HFFc6 (cell line): Measurements from ENCODE around the gene CTNNA2. TPM values are rescaled to one million over a fixed set of nuclear protein-coding genes. Genes with fewer than 3 reads are reported as not detected.

Source experiments
- DNase-seq: peaks from one replicate; pipeline ENCODE4 v3.0.0-alpha.2; 2018
- H3K27ac Mint-ChIP-seq: 2 replicates; pipeline ENCODE4 v1.8.0; 2020; ENCODE audit warnings: mild to moderate bottlenecking, mixed read lengths
- H3K27me3 Mint-ChIP-seq: 2 replicates; pipeline ENCODE4 v1.8.0; 2021; ENCODE audit warnings: mild to moderate bottlenecking, moderate library complexity, mixed read lengths; ENCODE audit not compliant: insufficient read depth
- H3K36me3 Mint-ChIP-seq: 2 replicates; pipeline ENCODE4 v1.8.0; 2021; ENCODE audit warnings: low read depth, mixed read lengths
- H3K4me1 Mint-ChIP-seq: 2 replicates; pipeline ENCODE4 v1.8.0; 2020; ENCODE audit warnings: low read depth, mixed read lengths
- H3K4me3 Mint-ChIP-seq: 2 replicates; pipeline ENCODE4 v1.8.0; 2020; ENCODE audit warnings: mild to moderate bottlenecking, moderate library complexity, mixed read lengths
- H3K9me3 Mint-ChIP-seq: 2 replicates; pipeline ENCODE4 v1.8.0; 2020; ENCODE audit warnings: mild to moderate bottlenecking, mixed read lengths
- total RNA-seq, 6 experiments: library from RNA; stranded (reverse); fragmentation: NEBNext Ultra II Directional; extraction: Animal tissue kit (Norgen Biotek cat#: 25700); gene quantifications; 2 replicates in 1 of 6; 3 replicates in 5 of 6; pipeline ENCODE4 v1.2.3, GENCODE V29; 2021
- TF ChIP-seq, protein P1 (sequence below): fragments of 200-600 bp; sonication (generic); IDR thresholded peaks from 2 replicates; pipeline ENCODE4 v1.5.0; 2021; ENCODE audit warnings: antibody characterized with exemption, mild to moderate bottlenecking

CTNNA2 gene
- total RNA-seq, 6 experiments from 2014 or later, result not detected

DNA sequence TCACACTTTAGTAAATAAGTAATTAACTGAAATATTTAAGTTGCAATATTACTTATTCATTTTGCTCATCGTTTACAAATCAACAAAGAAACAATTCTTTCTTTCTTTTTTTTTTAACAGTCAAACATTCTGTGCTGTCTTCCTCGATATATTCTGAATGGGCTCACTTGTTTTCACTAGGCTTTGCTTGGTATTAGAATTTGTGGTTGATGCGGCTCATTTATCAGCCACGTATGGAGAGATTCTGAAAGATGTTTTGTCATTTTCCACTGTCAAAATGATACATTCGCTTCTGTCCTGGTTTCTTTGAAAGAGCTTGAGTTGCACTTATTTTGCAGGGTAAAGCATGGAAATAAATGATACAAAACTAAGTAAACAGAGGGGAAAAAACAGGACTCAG, 468.0 kb downstream of the CTNNA2 start:
- TF ChIP-seq, protein P1, sequence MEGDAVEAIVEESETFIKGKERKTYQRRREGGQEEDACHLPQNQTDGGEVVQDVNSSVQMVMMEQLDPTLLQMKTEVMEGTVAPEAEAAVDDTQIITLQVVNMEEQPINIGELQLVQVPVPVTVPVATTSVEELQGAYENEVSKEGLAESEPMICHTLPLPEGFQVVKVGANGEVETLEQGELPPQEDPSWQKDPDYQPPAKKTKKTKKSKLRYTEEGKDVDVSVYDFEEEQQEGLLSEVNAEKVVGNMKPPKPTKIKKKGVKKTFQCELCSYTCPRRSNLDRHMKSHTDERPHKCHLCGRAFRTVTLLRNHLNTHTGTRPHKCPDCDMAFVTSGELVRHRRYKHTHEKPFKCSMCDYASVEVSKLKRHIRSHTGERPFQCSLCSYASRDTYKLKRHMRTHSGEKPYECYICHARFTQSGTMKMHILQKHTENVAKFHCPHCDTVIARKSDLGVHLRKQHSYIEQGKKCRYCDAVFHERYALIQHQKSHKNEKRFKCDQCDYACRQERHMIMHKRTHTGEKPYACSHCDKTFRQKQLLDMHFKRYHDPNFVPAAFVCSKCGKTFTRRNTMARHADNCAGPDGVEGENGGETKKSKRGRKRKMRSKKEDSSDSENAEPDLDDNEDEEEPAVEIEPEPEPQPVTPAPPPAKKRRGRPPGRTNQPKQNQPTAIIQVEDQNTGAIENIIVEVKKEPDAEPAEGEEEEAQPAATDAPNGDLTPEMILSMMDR, result no peak
- no peak overlapping the region for H3K27ac Mint-ChIP-seq
- H3K9me3 Mint-ChIP-seq, result no peaks in the 10 kb centered on the region
- DNase-seq, result no peak
- peaks cover 21% of the 10 kb centered on the region for H3K4me1 Mint-ChIP-seq
- H3K36me3 Mint-ChIP-seq, result no peaks in the 10 kb centered on the region
- no peaks in the 10 kb centered on the region for H3K27me3 Mint-ChIP-seq
- H3K4me3 Mint-ChIP-seq, result no peak overlapping the region

- H3K4me3 Mint-ChIP-seq, result no peak overlapping the region
- H3K36me3 Mint-ChIP-seq, result no peaks in the 10 kb centered on the region
- DNase-seq, result no peak
- no peaks in the 10 kb centered on the region for H3K9me3 Mint-ChIP-seq
- no peaks in the 10 kb centered on the region for H3K27me3 Mint-ChIP-seq
- H3K27ac Mint-ChIP-seq, result no peak overlapping the region
- peaks cover 21% of the 10 kb centered on the region for H3K4me1 Mint-ChIP-seq
- TF ChIP-seq, protein P1, result no peak
These were observed 468.5 kb downstream of the CTNNA2 start for GRCh38 chr2:79981316-79981715.

- H3K36me3 Mint-ChIP-seq, result no peaks in the 10 kb centered on the region
- no peak for DNase-seq
- H3K27ac Mint-ChIP-seq, result no peak overlapping the region
- H3K27me3 Mint-ChIP-seq, result no peaks in the 10 kb centered on the region
- H3K4me3 Mint-ChIP-seq, result no peak overlapping the region
- H3K4me1 Mint-ChIP-seq, result peaks cover 20% of the 10 kb centered on the region
- TF ChIP-seq, protein P1, result peak; percentile 71
- no peaks in the 10 kb centered on the region for H3K9me3 Mint-ChIP-seq
These were observed 469.6 kb downstream of the CTNNA2 start for GRCh38 chr2:79982445-79982844.

GRCh38 chr2:79984476-79984875, 471.6 kb downstream of the CTNNA2 start:
- no peaks in the 10 kb centered on the region for H3K9me3 Mint-ChIP-seq
- no peak overlapping the region for H3K4me3 Mint-ChIP-seq
- H3K27me3 Mint-ChIP-seq, result no peaks in the 10 kb centered on the region
- no peak overlapping the region for H3K27ac Mint-ChIP-seq
- H3K36me3 Mint-ChIP-seq, result no peaks in the 10 kb centered on the region
- peak; percentile 29 for DNase-seq
- H3K4me1 Mint-ChIP-seq, result peaks cover 15% of the 10 kb centered on the region
- TF ChIP-seq, protein P1, result no peak

GRCh38 chr2:79985145-79985544, 472.3 kb downstream of the CTNNA2 start:
- Mint-ChIP-seq H3K4me3 (no peak overlapping the region), H3K27ac (no peak overlapping the region), H3K4me1 (peaks cover 15% of the 10 kb centered on the region), H3K9me3 (no peaks in the 10 kb centered on the region), H3K27me3 (peaks cover 2% of the 10 kb centered on the region; the same call in 1 of the 2 replicates), H3K36me3 (no peaks in the 10 kb centered on the region)
- TF ChIP-seq, protein P1, result no peak
- no peak for DNase-seq

DNA sequence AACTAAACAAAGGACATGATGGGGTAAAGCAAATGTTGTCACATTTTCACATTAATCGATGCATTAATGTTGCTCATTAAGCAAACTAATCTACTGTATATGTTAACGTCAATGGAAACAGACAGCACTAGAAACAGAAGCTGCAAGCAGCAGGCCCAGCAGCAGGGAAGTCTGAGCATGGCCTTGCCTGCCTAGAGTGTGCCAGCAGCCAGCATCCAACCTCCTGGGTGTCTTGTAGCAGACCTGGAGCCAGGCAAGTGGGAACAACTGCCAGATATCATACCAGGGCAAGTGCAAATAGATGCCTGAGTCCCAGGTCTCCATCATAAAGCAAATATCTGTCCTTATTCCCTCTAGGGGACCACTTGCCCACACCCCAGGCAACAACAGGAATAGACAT, 472.7 kb downstream of the CTNNA2 start:
- TF ChIP-seq, protein P1, result no peak
- Mint-ChIP-seq H3K27ac (no peak overlapping the region), H3K4me1 (peaks cover 15% of the 10 kb centered on the region), H3K27me3 (peaks cover 3% of the 10 kb centered on the region; the same call in 1 of the 2 replicates), H3K4me3 (no peak overlapping the region), H3K9me3 (no peaks in the 10 kb centered on the region), H3K36me3 (no peaks in the 10 kb centered on the region)
- DNase-seq, result no peak
